Gastrocnemius medialis (tissue), 4 donors: ENCODE measurements around the gene TM2D3. TPM values are rescaled to one million over a fixed set of nuclear protein-coding genes. Genes with fewer than 3 reads are reported as not detected.

ENCODE experiments used
- ATAC-seq, 2 donors: fragments of 150-250 bp; one replicate each; pipeline ENCODE4 v1.9.1; 2016
- DNase-seq, 2 donors: peaks; one replicate each; pipeline ENCODE4 v3.0.0-alpha.2; 2019
- H3K27ac ChIP-seq, 4 donors: fragments of 200-600 bp; sonication (generic); 1 replicate in 1 of 4; 2 replicates in 3 of 4; pipeline ENCODE4 v1.5.1; 2016 to 2018; ENCODE audit warnings: mild to moderate bottlenecking in 2 of 4, moderate library complexity in 1 of 4
- H3K27me3 ChIP-seq, 3 donors: fragments of 200-600 bp; sonication (generic) in 2 of 3; 1 replicate in 1 of 3; 2 replicates in 2 of 3; pipeline versions ENCODE4 v1.5.1 to v1.6.0; 2016 to 2019; ENCODE audit warnings: mild to moderate bottlenecking in 1 of 3, moderate library complexity in 1 of 3
- H3K36me3 ChIP-seq, 2 donors: fragments of 200-600 bp; sonication (generic) in 1 of 2; one replicate each; pipeline ENCODE4 v1.5.1; 2017 to 2018
- H3K4me1 ChIP-seq, 2 donors: fragments of 200-600 bp; sonication (generic) in 1 of 2; one replicate each; pipeline ENCODE4 v1.5.1; 2016 to 2017; ENCODE audit warnings: mild to moderate bottlenecking in 2 of 2
- H3K4me3 ChIP-seq, 4 donors: fragments of 200-600 bp; sonication (generic) in 3 of 4; 1 replicate in 1 of 4; 2 replicates in 3 of 4; pipeline ENCODE4 v1.5.1; 2016 to 2019; ENCODE audit warnings: mild to moderate bottlenecking in 2 of 4
- H3K9me3 ChIP-seq, 3 donors: fragments of 200-600 bp; sonication (generic) in 2 of 3; 1 replicate in 1 of 3; 2 replicates in 2 of 3; pipeline ENCODE4 v1.5.1; 2016 to 2019
- CTCF ChIP-seq, 5 experiments: fragments of 450-650 bp in 3 of 5; fragments of 200-600 bp in 2 of 5; sonication (generic) in 2 of 5; IDR thresholded peaks in 4 of 5; conservative IDR thresholded peaks in 1 of 5; 1 replicate in 4 of 5; 2 replicates in 1 of 5; pipeline ENCODE4 v1.5.1; 2016 to 2019; ENCODE audit warnings: antibody characterized with exemption in 5 of 5, mild to moderate bottlenecking in 3 of 5, moderate library complexity in 3 of 5
- POLR2A ChIP-seq, 2 donors: fragments of 450-650 bp; IDR thresholded peaks; one replicate each; pipeline ENCODE4 v1.6.1; 2017; ENCODE audit warnings: antibody characterized with exemption in 2 of 2, mild to moderate bottlenecking in 2 of 2, moderate library complexity in 2 of 2
- in situ Hi-C, 4 donors: fragments of 200-750 bp; cut with MboI; loops; one replicate each; pipeline versions ENCODE4 v1.15.0 to v1.8.0; 2017; ENCODE audit warnings: low sequenced_read_pairs in 4 of 4
- intact Hi-C: fragments of 100-400 bp; cut with DNase I; formaldehyde crosslinking; loops from one replicate; pipeline ENCODE4 v1.15.1; 2023; ENCODE audit warnings: low total_unique reads
- total RNA-seq, 4 donors: library from RNA; depleted of rRNA; stranded (reverse); fragments of >200 nt; gene quantifications; one replicate each; pipeline versions ENCODE4 v1.1.0 to v1.2.3, GENCODE V29; 2016

TM2D3 gene
- total RNA-seq, 4 donors from 2014 or later, result 41.5 to 101 (median 51.9) TPM

- Histone ChIP-seq H3K4me1 (peaks cover 59 to 84% of the 10 kb centered on the region in 2 donors), H3K27me3 (no peaks in the 10 kb centered on the region), H3K27ac (peak overlapping the region; percentile 82 to 92 (median 87)), H3K9me3 (no peaks in the 10 kb centered on the region), H3K36me3 (no peaks in the 10 kb centered on the region), H3K4me3 (no peak overlapping the region)
- TF ChIP-seq POLR2A (IDR thresholded peaks at IDR 0.05) (no peak), CTCF (IDR thresholded peaks at IDR 0.05 in 4 of 5, conservative IDR thresholded peaks at IDR 0.05 in 1 of 5) (no peak)
- no peak for ATAC-seq
- in situ Hi-C loops (no loop called here), intact Hi-C loops (no loop called here)
- DNase-seq, result no peak
Observed at GRCh38 chr15:101619615-101619865, 32.6 kb downstream of the TM2D3 start.

DNA sequence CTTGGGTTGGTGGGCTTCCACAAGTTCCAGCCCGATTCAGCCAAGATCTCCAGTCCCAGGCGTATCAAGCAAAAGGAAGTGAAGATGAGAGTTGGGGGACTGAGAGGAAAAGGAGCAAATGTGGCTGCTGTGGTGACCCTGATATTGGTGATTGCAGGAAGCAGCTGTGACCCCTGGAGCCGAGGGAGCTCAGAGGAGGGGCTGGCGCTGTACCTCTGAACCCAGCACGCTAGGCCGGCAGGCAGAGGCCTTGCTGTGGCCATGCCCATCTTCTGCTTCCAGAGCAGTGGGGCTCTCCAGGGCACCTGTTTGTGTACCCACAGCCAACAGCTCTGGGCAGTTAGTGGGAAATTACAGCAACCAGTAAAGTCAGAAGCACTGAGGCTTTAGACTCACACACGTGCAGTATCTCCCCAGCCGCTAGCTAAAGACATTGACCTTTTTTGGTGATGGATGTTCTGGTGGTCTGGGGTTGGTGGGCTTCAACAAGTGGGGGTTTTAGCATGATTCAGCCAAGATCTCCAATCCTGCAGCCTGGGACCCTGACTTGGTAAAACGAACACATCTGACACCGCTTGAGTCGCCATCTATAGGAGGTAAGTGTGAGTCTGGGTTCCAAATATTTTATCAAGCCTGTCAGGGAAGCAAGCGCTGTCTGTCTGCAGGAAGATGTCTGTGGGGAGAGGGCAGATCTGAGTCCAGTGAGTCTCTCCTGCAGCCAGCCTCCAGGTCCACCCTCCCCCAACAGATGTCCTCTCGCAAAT is 33.1 kb downstream of the TM2D3 start:
- Histone ChIP-seq H3K9me3 (no peaks in the 10 kb centered on the region), H3K4me1 (peaks cover 59 to 84% of the 10 kb centered on the region in 2 donors), H3K27ac (peak overlapping the region; percentile 82 to 92 (median 87)), H3K36me3 (no peaks in the 10 kb centered on the region), H3K27me3 (no peaks in the 10 kb centered on the region), H3K4me3 (no peak overlapping the region)
- TF ChIP-seq CTCF (IDR thresholded peaks at IDR 0.05 in 4 of 5, conservative IDR thresholded peaks at IDR 0.05 in 1 of 5) (no peak), POLR2A (IDR thresholded peaks at IDR 0.05) (no peak)
- DNase-seq (no peak), ATAC-seq (no peak)
- intact Hi-C loops, result no loop called here
- in situ Hi-C loops, result no loop called here

GRCh38 chr15:101618076-101618475 is 34.1 kb downstream of the TM2D3 start:
- ATAC-seq (no peak), DNase-seq (no peak)
- H3K9me3 ChIP-seq, result no peaks in the 10 kb centered on the region
- TF ChIP-seq POLR2A (IDR thresholded peaks at IDR 0.05) (no peak), CTCF (IDR thresholded peaks at IDR 0.05 in 4 of 5, conservative IDR thresholded peaks at IDR 0.05 in 1 of 5) (no peak)
- H3K27ac ChIP-seq, result peak overlapping the region; percentile 82 to 92 (median 87)
- no peaks in the 10 kb centered on the region for H3K27me3 ChIP-seq
- intact Hi-C loops, result no loop called here
- in situ Hi-C loops, result no loop called here
- peaks cover 66 to 90% of the 10 kb centered on the region in 2 donors for H3K4me1 ChIP-seq
- no peak overlapping the region for H3K4me3 ChIP-seq
- H3K36me3 ChIP-seq, result no peaks in the 10 kb centered on the region

DNA sequence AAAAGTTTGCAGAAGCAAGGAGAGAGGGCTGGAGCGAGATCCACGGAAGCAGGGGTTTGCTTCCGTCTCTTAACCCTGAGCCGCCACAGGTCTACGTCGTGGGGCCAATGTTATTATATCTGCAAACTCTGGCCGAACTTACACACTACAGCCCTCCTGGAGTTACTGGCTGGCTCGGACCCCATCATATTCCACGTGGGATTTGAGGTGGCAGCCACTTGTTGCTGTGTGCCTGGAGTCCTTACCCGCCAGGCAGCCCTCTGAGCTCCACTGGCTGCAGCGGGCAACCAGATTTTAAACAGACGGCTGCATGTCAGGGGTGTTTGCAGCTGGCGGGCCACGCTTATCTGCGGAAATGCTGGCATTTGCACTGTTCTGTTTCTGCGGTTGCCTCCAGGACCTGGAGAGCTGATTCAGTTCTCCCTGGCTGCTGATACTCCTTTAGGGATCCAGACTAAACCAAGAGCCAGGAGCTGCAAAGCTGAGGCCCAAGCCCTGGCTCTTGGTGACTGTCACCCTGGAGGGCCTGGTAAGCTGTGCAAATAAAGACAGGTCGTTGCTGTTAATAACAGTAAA is 34.7 kb downstream of the TM2D3 start:
- no peak for DNase-seq
- Histone ChIP-seq H3K27me3 (no peaks in the 10 kb centered on the region), H3K9me3 (no peaks in the 10 kb centered on the region), H3K36me3 (no peaks in the 10 kb centered on the region), H3K4me3 (no peak overlapping the region), H3K27ac (peak overlapping the region in 3 of 4 donors; percentile 82 to 92 (median 91)), H3K4me1 (peaks cover 72 to 96% of the 10 kb centered on the region in 2 donors)
- no peak for ATAC-seq
- no peak for TF ChIP-seq CTCF (IDR thresholded peaks at IDR 0.05 in 4 of 5, conservative IDR thresholded peaks at IDR 0.05 in 1 of 5)
- no peak for TF ChIP-seq POLR2A (IDR thresholded peaks at IDR 0.05)
- intact Hi-C loops, result no loop called here
- in situ Hi-C loops, result no loop called here
